HEK293 (cell line): ENCODE data around the gene GMCL1.

ENCODE experiments used
- CTCF ChIA-PET: fragments of 350-600 bp; formaldehyde crosslinking; extraction: SDS; loops from one replicate; lab custom pipeline; 2021; ENCODE audit warnings: antibody characterized with exemption; lab: Yijun Ruan, JAX
- POLR2A ChIA-PET: fragments of 300-600 bp; formaldehyde crosslinking; extraction: SDS; loops from one replicate; lab custom pipeline; 2020; ENCODE audit warnings: antibody characterized with exemption, inconsistent platforms; lab: Yijun Ruan, JAX
- H3K27ac ChIP-seq: fragments of 200-500 bp; sonication (Bioruptor generic); 2 replicates; pipeline ENCODE4 v1.5.1; 2014; ENCODE audit warnings: low read depth, low read length, control low read depth, inconsistent platforms; ENCODE audit errors: extremely low read depth
- H3K36me3 ChIP-seq, 2 experiments: fragments of 200-500 bp in 1 of 2; sonication (Bioruptor generic) in 1 of 2; 1 replicate in 1 of 2; 2 replicates in 1 of 2; pipeline ENCODE4 v1.5.1; 2014 to 2017; ENCODE audit warnings: inconsistent platforms in 2 of 2, low read length in 2 of 2; ENCODE audit not compliant: control insufficient read depth in 2 of 2, insufficient read depth in 1 of 2
- H3K4me1 ChIP-seq: fragments of 200-500 bp; sonication (Bioruptor generic); 2 replicates; pipeline ENCODE4 v1.5.1; 2014; ENCODE audit warnings: mild to moderate bottlenecking, low read length, inconsistent platforms; ENCODE audit not compliant: control insufficient read depth, insufficient read depth
- H3K4me3 ChIP-seq: 2 replicates; pipeline ENCODE4 v1.5.1; 2011; ENCODE audit warnings: low read depth, mild to moderate bottlenecking, control low read depth, low read length, moderate library complexity
- H3K9me3 ChIP-seq: fragments of 200-500 bp; sonication (Bioruptor generic); 2 replicates; pipeline ENCODE4 v1.5.1; 2014; ENCODE audit warnings: low read depth, low read length, inconsistent platforms; ENCODE audit not compliant: control insufficient read depth, insufficient read depth
- GLIS1 ChIP-seq: fragments of 450-650 bp; formaldehyde crosslinking; IDR thresholded peaks from 2 replicates; pipeline ENCODE4 v1.5.1; 2016; ENCODE audit warnings: missing biosample characterization, missing genetic modification characterization
- KLF8 ChIP-seq: fragments of 450-650 bp; formaldehyde crosslinking; IDR thresholded peaks from 2 replicates; pipeline ENCODE4 v1.5.1; 2016; ENCODE audit warnings: missing biosample characterization, missing genetic modification characterization
- YY2 ChIP-seq: fragments of 450-650 bp; formaldehyde crosslinking; IDR thresholded peaks from 2 replicates; pipeline ENCODE4 v1.5.1; 2016; ENCODE audit warnings: missing biosample characterization, missing genetic modification characterization
- ZFP37 ChIP-seq: fragments of 450-650 bp; formaldehyde crosslinking; IDR thresholded peaks from 2 replicates; pipeline ENCODE4 v1.5.1; 2016; ENCODE audit warnings: missing biosample characterization, missing genetic modification characterization
- ZNF132 ChIP-seq: fragments of 450-650 bp; formaldehyde crosslinking; IDR thresholded peaks from 2 replicates; pipeline ENCODE4 v1.5.1; 2017; ENCODE audit warnings: missing biosample characterization, missing genetic modification characterization, borderline replicate concordance
- ZNF324 ChIP-seq: fragments of 450-650 bp; formaldehyde crosslinking; IDR thresholded peaks from 2 replicates; pipeline ENCODE4 v1.5.1; 2016; ENCODE audit warnings: missing biosample characterization, missing genetic modification characterization
- ZNF416 ChIP-seq: fragments of 450-650 bp; formaldehyde crosslinking; IDR thresholded peaks from 2 replicates; pipeline ENCODE4 v1.5.1; 2016; ENCODE audit warnings: missing biosample characterization, missing genetic modification characterization
- ZNF510 ChIP-seq: fragments of 450-650 bp; formaldehyde crosslinking; IDR thresholded peaks from 2 replicates; pipeline ENCODE4 v1.5.1; 2018; ENCODE audit warnings: mild to moderate bottlenecking, missing genetic modification characterization, missing biosample characterization; ENCODE audit not compliant: insufficient replicate concordance
- ZNF585B ChIP-seq: fragments of 450-650 bp; formaldehyde crosslinking; IDR thresholded peaks from 2 replicates; pipeline ENCODE4 v1.5.1; 2016; ENCODE audit warnings: missing biosample characterization, missing genetic modification characterization
- ZNF610 ChIP-seq: fragments of 450-650 bp; formaldehyde crosslinking; IDR thresholded peaks from 2 replicates; pipeline ENCODE4 v1.5.1; 2016; ENCODE audit warnings: missing biosample characterization, missing genetic modification characterization, borderline replicate concordance
- ZNF621 ChIP-seq: fragments of 450-650 bp; formaldehyde crosslinking; IDR thresholded peaks from 2 replicates; pipeline ENCODE4 v1.5.1; 2017; ENCODE audit warnings: missing biosample characterization, missing genetic modification characterization
- ZNF664 ChIP-seq: fragments of 450-650 bp; formaldehyde crosslinking; IDR thresholded peaks from 2 replicates; pipeline ENCODE4 v1.5.1; 2016; ENCODE audit warnings: missing biosample characterization, missing genetic modification characterization
- ZNF747 ChIP-seq: fragments of 450-650 bp; formaldehyde crosslinking; IDR thresholded peaks from 2 replicates; pipeline ENCODE4 v1.5.1; 2016; ENCODE audit warnings: missing biosample characterization, missing genetic modification characterization
- TF ChIP-seq, protein P1 (sequence below): fragments of 450-650 bp; formaldehyde crosslinking; conservative IDR thresholded peaks from 2 replicates; pipeline ENCODE4 v1.5.1; 2016; ENCODE audit warnings: low read depth, missing biosample characterization, missing genetic modification characterization
- TF ChIP-seq, protein P2 (sequence below): fragments of 450-650 bp; formaldehyde crosslinking; optimal IDR thresholded peaks from 2 replicates; pipeline ENCODE3; 2016; ENCODE audit warnings: missing biosample characterization, mild to moderate bottlenecking, missing genetic modification characterization
- TF ChIP-seq, protein P3 (sequence below): fragments of 450-650 bp; formaldehyde crosslinking; IDR thresholded peaks from 2 replicates; pipeline ENCODE4 v1.5.1; 2017; ENCODE audit warnings: missing biosample characterization, missing genetic modification characterization
- TF ChIP-seq, protein P4 (sequence below): fragments of 450-650 bp; formaldehyde crosslinking; IDR thresholded peaks from 2 replicates; pipeline ENCODE4 v1.5.1; 2016; ENCODE audit warnings: missing biosample characterization, missing genetic modification characterization

Gene GMCL1

DNA sequence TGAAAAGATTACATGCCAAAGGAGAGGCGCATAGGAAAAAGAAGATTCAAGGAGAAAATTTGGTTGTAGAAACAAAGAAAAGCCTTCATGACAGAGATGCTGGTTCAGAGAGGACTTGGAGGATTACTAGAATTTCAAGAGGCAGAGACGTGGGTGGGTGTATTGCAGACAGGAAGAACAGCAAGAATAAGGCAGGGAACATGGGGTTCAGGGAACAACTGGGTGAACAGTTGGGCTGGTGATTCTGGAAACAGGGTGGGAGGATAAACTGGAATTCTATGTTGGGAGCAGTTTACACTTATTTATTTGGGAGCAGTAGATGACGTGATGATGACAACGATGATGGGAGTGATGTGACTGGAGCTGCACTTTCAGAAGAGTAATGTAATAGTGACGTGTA, 18.4 kb upstream of the GMCL1 start (continued):
- TF ChIP-seq, protein P1, sequence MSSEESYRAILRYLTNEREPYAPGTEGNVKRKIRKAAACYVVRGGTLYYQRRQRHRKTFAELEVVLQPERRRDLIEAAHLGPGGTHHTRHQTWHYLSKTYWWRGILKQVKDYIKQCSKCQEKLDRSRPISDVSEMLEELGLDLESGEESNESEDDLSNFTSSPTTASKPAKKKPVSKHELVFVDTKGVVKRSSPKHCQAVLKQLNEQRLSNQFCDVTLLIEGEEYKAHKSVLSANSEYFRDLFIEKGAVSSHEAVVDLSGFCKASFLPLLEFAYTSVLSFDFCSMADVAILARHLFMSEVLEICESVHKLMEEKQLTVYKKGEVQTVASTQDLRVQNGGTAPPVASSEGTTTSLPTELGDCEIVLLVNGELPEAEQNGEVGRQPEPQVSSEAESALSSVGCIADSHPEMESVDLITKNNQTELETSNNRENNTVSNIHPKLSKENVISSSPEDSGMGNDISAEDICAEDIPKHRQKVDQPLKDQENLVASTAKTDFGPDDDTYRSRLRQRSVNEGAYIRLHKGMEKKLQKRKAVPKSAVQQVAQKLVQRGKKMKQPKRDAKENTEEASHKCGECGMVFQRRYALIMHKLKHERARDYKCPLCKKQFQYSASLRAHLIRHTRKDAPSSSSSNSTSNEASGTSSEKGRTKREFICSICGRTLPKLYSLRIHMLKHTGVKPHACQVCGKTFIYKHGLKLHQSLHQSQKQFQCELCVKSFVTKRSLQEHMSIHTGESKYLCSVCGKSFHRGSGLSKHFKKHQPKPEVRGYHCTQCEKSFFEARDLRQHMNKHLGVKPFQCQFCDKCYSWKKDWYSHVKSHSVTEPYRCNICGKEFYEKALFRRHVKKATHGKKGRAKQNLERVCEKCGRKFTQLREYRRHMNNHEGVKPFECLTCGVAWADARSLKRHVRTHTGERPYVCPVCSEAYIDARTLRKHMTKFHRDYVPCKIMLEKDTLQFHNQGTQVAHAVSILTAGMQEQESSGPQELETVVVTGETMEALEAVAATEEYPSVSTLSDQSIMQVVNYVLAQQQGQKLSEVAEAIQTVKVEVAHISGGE (tag by site-specific recombination), result no peak
- TF ChIP-seq ZNF510 (tag by site-specific recombination), result no peak
- TF ChIP-seq, protein P2, sequence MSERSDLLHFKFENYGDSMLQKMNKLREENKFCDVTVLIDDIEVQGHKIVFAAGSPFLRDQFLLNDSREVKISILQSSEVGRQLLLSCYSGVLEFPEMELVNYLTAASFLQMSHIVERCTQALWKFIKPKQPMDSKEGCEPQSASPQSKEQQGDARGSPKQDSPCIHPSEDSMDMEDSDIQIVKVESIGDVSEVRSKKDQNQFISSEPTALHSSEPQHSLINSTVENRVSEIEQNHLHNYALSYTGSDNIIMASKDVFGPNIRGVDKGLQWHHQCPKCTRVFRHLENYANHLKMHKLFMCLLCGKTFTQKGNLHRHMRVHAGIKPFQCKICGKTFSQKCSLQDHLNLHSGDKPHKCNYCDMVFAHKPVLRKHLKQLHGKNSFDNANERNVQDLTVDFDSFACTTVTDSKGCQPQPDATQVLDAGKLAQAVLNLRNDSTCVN (tag by site-specific recombination), result no peak

DNA sequence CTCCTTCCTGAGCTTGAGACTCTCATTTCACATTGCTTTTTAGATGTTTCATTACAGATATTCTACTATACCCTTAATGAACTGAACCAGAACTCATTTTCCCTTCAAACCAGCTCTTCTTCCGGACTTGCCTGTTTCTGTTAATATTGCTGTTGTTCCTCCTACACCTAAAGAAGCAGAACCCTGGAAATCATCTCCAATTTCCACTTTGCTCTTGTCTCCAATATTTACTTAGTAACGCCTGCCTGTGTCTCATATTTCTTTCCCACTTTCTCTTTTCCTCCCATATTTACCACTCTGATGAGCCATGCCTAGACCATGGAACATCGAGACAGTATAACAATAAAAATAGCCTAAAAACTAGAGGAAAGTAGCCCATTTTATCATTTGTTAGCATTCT, 17.9 kb upstream of the GMCL1 start:
- no peak overlapping the region for H3K27ac ChIP-seq
- POLR2A ChIA-PET, result no interaction called here
- H3K4me3 ChIP-seq, result no peak overlapping the region
- H3K4me1 ChIP-seq, result 0 out of 2 replicates have a peak, but pooled peaks cover 4% of the 10 kb centered on the region
- H3K9me3 ChIP-seq, result no peaks in the 10 kb centered on the region
- TF ChIP-seq KLF8 (tag by site-specific recombination) (no peak), GLIS1 (tag by site-specific recombination) (no peak), ZNF747 (tag by site-specific recombination) (no peak), ZNF132 (tag by site-specific recombination) (no peak), ZNF585B (no peak), ZFP37 (tag by site-specific recombination) (no peak), YY2 (tag by site-specific recombination) (no peak), ZNF664 (tag by site-specific recombination) (no peak), ZNF324 (tag by site-specific recombination) (no peak), ZNF621 (tag by site-specific recombination) (no peak), ZNF416 (tag by site-specific recombination) (no peak), ZNF610 (tag by site-specific recombination) (no peak)
- TF ChIP-seq, protein P3, sequence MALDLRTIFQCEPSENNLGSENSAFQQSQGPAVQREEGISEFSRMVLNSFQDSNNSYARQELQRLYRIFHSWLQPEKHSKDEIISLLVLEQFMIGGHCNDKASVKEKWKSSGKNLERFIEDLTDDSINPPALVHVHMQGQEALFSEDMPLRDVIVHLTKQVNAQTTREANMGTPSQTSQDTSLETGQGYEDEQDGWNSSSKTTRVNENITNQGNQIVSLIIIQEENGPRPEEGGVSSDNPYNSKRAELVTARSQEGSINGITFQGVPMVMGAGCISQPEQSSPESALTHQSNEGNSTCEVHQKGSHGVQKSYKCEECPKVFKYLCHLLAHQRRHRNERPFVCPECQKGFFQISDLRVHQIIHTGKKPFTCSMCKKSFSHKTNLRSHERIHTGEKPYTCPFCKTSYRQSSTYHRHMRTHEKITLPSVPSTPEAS (tag by site-specific recombination), result no peak
- TF ChIP-seq, protein P4, sequence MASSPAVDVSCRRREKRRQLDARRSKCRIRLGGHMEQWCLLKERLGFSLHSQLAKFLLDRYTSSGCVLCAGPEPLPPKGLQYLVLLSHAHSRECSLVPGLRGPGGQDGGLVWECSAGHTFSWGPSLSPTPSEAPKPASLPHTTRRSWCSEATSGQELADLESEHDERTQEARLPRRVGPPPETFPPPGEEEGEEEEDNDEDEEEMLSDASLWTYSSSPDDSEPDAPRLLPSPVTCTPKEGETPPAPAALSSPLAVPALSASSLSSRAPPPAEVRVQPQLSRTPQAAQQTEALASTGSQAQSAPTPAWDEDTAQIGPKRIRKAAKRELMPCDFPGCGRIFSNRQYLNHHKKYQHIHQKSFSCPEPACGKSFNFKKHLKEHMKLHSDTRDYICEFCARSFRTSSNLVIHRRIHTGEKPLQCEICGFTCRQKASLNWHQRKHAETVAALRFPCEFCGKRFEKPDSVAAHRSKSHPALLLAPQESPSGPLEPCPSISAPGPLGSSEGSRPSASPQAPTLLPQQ (tag by site-specific recombination), result no peak
- TF ChIP-seq, all 188 proteins: peak for 0
- peaks cover 0 to 11% of the 10 kb centered on the region in 2 experiments; a peak in 2 of 3 replicates for H3K36me3 ChIP-seq
- CTCF ChIA-PET, result interaction anchor here (0.5 to 10.7 kb wide), 3 partner anchors 25 to 435 kb away, joined by 4 to 215 read pairs (median 4); no protein-coding TSS in a partner anchor
